Activated CD4-positive, alpha-beta T cell treated with anti-CD3 and anti-CD28 coated beads for 36 hours (primary cell): ENCODE results near the gene SSX2IP. TPM values are rescaled to one million over a fixed set of nuclear protein-coding genes. Genes with fewer than 3 reads are reported as not detected.
"Not testable (repeated sequence)": the region's sequence is repeated elsewhere in the genome, so short reads cannot be mapped to it uniquely, and the experiment has no call there.

ENCODE experiments used
- ATAC-seq: fragments of 200-7000 bp; cut with Tn5 transposase; one replicate; pipeline ENCODE4 v1.10.0; 2021; ENCODE audit warnings: mild to moderate bottlenecking, moderate library complexity
- CTCF ChIA-PET: fragments of 350-600 bp; sonication (Branson Sonifier 250); formaldehyde crosslinking; loops from one replicate; lab custom pipeline; 2021; ENCODE audit warnings: antibody characterized with exemption; lab: Charles Lee
- POLR2A ChIA-PET: fragments of 350-600 bp; sonication (Branson Sonifier 250); formaldehyde crosslinking; loops from one replicate; lab custom pipeline; 2021; ENCODE audit warnings: antibody characterized with exemption, inconsistent platforms; lab: Charles Lee
- DNase-seq: peaks from one replicate; pipeline ENCODE4 v3.0.0-alpha.2; 2020
- H3K27ac Mint-ChIP-seq: one replicate; pipeline ENCODE4 v1.8.0; 2021; ENCODE audit warnings: mixed read lengths
- H3K27me3 Mint-ChIP-seq: one replicate; pipeline ENCODE4 v1.8.0; 2021; ENCODE audit warnings: mixed read lengths
- H3K36me3 Mint-ChIP-seq: one replicate; pipeline ENCODE4 v1.8.0; 2021; ENCODE audit warnings: low read depth, mixed read lengths
- H3K4me1 Mint-ChIP-seq: one replicate; pipeline ENCODE4 v1.8.0; 2021; ENCODE audit warnings: mixed read lengths
- H3K4me3 Mint-ChIP-seq: one replicate; pipeline ENCODE4 v1.8.0; 2021; ENCODE audit warnings: mild to moderate bottlenecking, moderate library complexity, mixed read lengths
- H3K9me3 Mint-ChIP-seq: one replicate; pipeline ENCODE4 v1.8.0; 2021; ENCODE audit warnings: low read depth, mixed read lengths
- intact Hi-C, 2 experiments: fragments of 100-400 bp; cut with DNase I in 1 of 2; cut with micrococcal nuclease in 1 of 2; formaldehyde crosslinking; loops; one replicate each; pipeline versions ENCODE4 v1.14.2 to v1.15.1; 2022 to 2024; cut with DNase I, micrococcal nuclease
- total RNA-seq, 2 experiments: library from RNA; stranded (reverse); gene quantifications; one replicate each; pipeline ENCODE4 v1.2.3, GENCODE V29; 2021

Gene SSX2IP
- total RNA-seq, 2 experiments from 2014 or later: 10.3 to 12.3 TPM

GRCh38 chr1:84724128-84724860, 34.0 kb upstream of the SSX2IP start:
- Mint-ChIP-seq H3K9me3 (no peaks in the 10 kb centered on the region), H3K27ac (no peak overlapping the region), H3K4me1 (peaks cover 18% of the 10 kb centered on the region), H3K36me3 (no peaks in the 10 kb centered on the region), H3K27me3 (no peaks in the 10 kb centered on the region), H3K4me3 (no peak overlapping the region)
- DNase-seq: peak; percentile 74
- CTCF ChIA-PET: interaction anchor here (0.6 to 4.7 kb wide), 39 partner anchors 9 to 874 kb away, joined by 3 to 28 read pairs (median 3); partner anchors contain the start of gene PRKACB
- POLR2A ChIA-PET: interaction anchor here (0.7 kb wide), 2 partner anchors 167 to 716 kb away, joined by 3 to 7 read pairs; no protein-coding TSS in a partner anchor
- intact Hi-C loops: loop anchor here (1.0 to 2.0 kb wide), 3 partner anchors 55 to 282 kb away; no protein-coding TSS in a partner anchor
- peak; percentile 64 for ATAC-seq

GRCh38 chr1:84722794-84723193, 32.5 kb upstream of the SSX2IP start:
- H3K4me1 Mint-ChIP-seq: peaks cover 18% of the 10 kb centered on the region
- POLR2A ChIA-PET: no interaction called here
- H3K9me3 Mint-ChIP-seq: no peaks in the 10 kb centered on the region
- H3K27me3 Mint-ChIP-seq: no peaks in the 10 kb centered on the region
- H3K27ac Mint-ChIP-seq: no peak overlapping the region
- H3K36me3 Mint-ChIP-seq: no peaks in the 10 kb centered on the region
- CTCF ChIA-PET: interaction anchor here (0.7 to 4.7 kb wide), 9 partner anchors 9 to 342 kb away, joined by 3 to 17 read pairs (median 3); no protein-coding TSS in a partner anchor
- no peak for ATAC-seq
- H3K4me3 Mint-ChIP-seq: no peak overlapping the region
- intact Hi-C loops: loop anchor here in 1 of 2 experiments (2.0 kb wide), 1 partner anchor 30 kb away; no protein-coding TSS in a partner anchor
- DNase-seq: no peak

- H3K4me3 Mint-ChIP-seq, ATAC-seq, H3K36me3 Mint-ChIP-seq, H3K27ac Mint-ChIP-seq, POLR2A ChIA-PET, DNase-seq, H3K9me3 Mint-ChIP-seq, H3K27me3 Mint-ChIP-seq: not testable (repeated sequence)
- intact Hi-C loops: loop anchor here in 1 of 2 experiments (2.0 kb wide), 1 partner anchor 29 kb away; no protein-coding TSS in a partner anchor
- peaks cover 18% of the 10 kb centered on the region for H3K4me1 Mint-ChIP-seq
- CTCF ChIA-PET: interaction anchor here (0.7 to 4.7 kb wide), 9 partner anchors 9 to 102 kb away, joined by 3 to 17 read pairs (median 3); no protein-coding TSS in a partner anchor
Measured at GRCh38 chr1:84721872-84722271, 31.6 kb upstream of the SSX2IP start.

- ATAC-seq: peak; percentile 92
- CTCF ChIA-PET: interaction anchor here (0.7 to 4.7 kb wide), 6 partner anchors 17 to 279 kb away, joined by 3 to 17 read pairs (median 3); no protein-coding TSS in a partner anchor
Measured at GRCh38 chr1:84721152-84721551, 30.9 kb upstream of the SSX2IP start.

GRCh38 chr1:84720221-84720780, 30.0 kb upstream of the SSX2IP start:
- H3K9me3 Mint-ChIP-seq: no peaks in the 10 kb centered on the region
- H3K36me3 Mint-ChIP-seq: no peaks in the 10 kb centered on the region
- H3K4me1 Mint-ChIP-seq: peaks cover 18% of the 10 kb centered on the region
- no peaks in the 10 kb centered on the region for H3K27me3 Mint-ChIP-seq
- ATAC-seq (no peak), DNase-seq (no peak)
- ChIA-PET POLR2A (no interaction called here), CTCF (interaction anchor here (0.6 to 1.0 kb wide), 2 partner anchors 34 to 278 kb away, joined by 3 read pairs; no protein-coding TSS in a partner anchor)
- intact Hi-C loops: no loop called here
- H3K4me3 Mint-ChIP-seq: no peak overlapping the region
- no peak overlapping the region for H3K27ac Mint-ChIP-seq

More at GRCh38 chr1:84721152-84721551, 30.9 kb upstream of the SSX2IP start:
- no peaks in the 10 kb centered on the region for H3K9me3 Mint-ChIP-seq
- DNase-seq: peak; percentile 12
- no peaks in the 10 kb centered on the region for H3K27me3 Mint-ChIP-seq
- H3K36me3 Mint-ChIP-seq: no peaks in the 10 kb centered on the region
- H3K27ac Mint-ChIP-seq: no peak overlapping the region
- peaks cover 18% of the 10 kb centered on the region for H3K4me1 Mint-ChIP-seq
- H3K4me3 Mint-ChIP-seq: no peak overlapping the region
- intact Hi-C loops: no loop called here
- POLR2A ChIA-PET: no interaction called here

GRCh38 chr1:84719543-84720217, 29.4 kb upstream of the SSX2IP start:
- Mint-ChIP-seq H3K9me3 (no peaks in the 10 kb centered on the region), H3K27ac (no peak overlapping the region), H3K4me3 (no peak overlapping the region), H3K4me1 (peaks cover 18% of the 10 kb centered on the region), H3K36me3 (no peaks in the 10 kb centered on the region), H3K27me3 (no peaks in the 10 kb centered on the region)
- CTCF ChIA-PET: interaction anchor here (0.6 to 1.5 kb wide), 2 partner anchors 34 kb away, joined by 3 to 4 read pairs; no protein-coding TSS in a partner anchor
- intact Hi-C loops: no loop called here
- DNase-seq (no peak), ATAC-seq (no peak)
- POLR2A ChIA-PET: no interaction called here

- Mint-ChIP-seq H3K4me1 (peaks cover 4% of the 10 kb centered on the region), H3K9me3 (no peaks in the 10 kb centered on the region), H3K27ac (no peak overlapping the region), H3K4me3 (no peak overlapping the region), H3K36me3 (no peaks in the 10 kb centered on the region), H3K27me3 (no peaks in the 10 kb centered on the region)
- ATAC-seq (no peak), DNase-seq (no peak)
- POLR2A ChIA-PET: interaction anchor here (0.6 kb wide), 1 partner anchor 16 kb away, joined by 3 read pairs; no protein-coding TSS in a partner anchor
- CTCF ChIA-PET: interaction anchor here (0.6 to 1.4 kb wide), 7 partner anchors 9 to 949 kb away, joined by 3 to 9 read pairs (median 3); no protein-coding TSS in a partner anchor
- intact Hi-C loops: no loop called here
Measured at GRCh38 chr1:84715342-84716019, 25.2 kb upstream of the SSX2IP start.

- Mint-ChIP-seq H3K27ac (no peak overlapping the region), H3K36me3 (no peaks in the 10 kb centered on the region), H3K4me1 (no peaks in the 10 kb centered on the region), H3K4me3 (no peak overlapping the region), H3K27me3 (no peaks in the 10 kb centered on the region), H3K9me3 (no peaks in the 10 kb centered on the region)
- DNase-seq (no peak), ATAC-seq (no peak)
- ChIA-PET POLR2A (no interaction called here), CTCF (no interaction called here)
- intact Hi-C loops: no loop called here
Measured at GRCh38 chr1:84712276-84712874, 22.1 kb upstream of the SSX2IP start.

- POLR2A ChIA-PET: no interaction called here
- Mint-ChIP-seq H3K9me3 (no peaks in the 10 kb centered on the region), H3K4me1 (no peaks in the 10 kb centered on the region), H3K27me3 (no peaks in the 10 kb centered on the region), H3K4me3 (no peak overlapping the region), H3K36me3 (no peaks in the 10 kb centered on the region), H3K27ac (no peak overlapping the region)
- CTCF ChIA-PET: no interaction called here
- ATAC-seq: no peak
- intact Hi-C loops: no loop called here
- no peak for DNase-seq
Measured at GRCh38 chr1:84711869-84712268, 21.6 kb upstream of the SSX2IP start.

GRCh38 chr1:84711121-84711520, 20.9 kb upstream of the SSX2IP start:
- POLR2A ChIA-PET: no interaction called here
- intact Hi-C loops: no loop called here

More at GRCh38 chr1:84711121-84711520, 20.9 kb upstream of the SSX2IP start:
- CTCF ChIA-PET: no interaction called here
- no peak overlapping the region for H3K4me3 Mint-ChIP-seq
- H3K27ac Mint-ChIP-seq: no peak overlapping the region
- H3K27me3 Mint-ChIP-seq: no peaks in the 10 kb centered on the region
- DNase-seq (no peak), ATAC-seq (no peak)
- no peaks in the 10 kb centered on the region for H3K36me3 Mint-ChIP-seq
- H3K4me1 Mint-ChIP-seq: no peaks in the 10 kb centered on the region
- no peaks in the 10 kb centered on the region for H3K9me3 Mint-ChIP-seq
